SIG-M5 treated with dmso at 0.1 percent for 504 hours (cell line): Measurements from ENCODE around the gene SNCB.

Experiments used
- DNase-seq: peaks from one replicate; lab custom pipeline; 2025; ENCODE audit not compliant: unreplicated experiment; lab: John Stamatoyannopoulos, UW

The SNCB gene

GRCh38 chr5:176644878-176645670 lies 14.7 kb upstream of the SNCB start:
- DNase-seq: no peak

DNA sequence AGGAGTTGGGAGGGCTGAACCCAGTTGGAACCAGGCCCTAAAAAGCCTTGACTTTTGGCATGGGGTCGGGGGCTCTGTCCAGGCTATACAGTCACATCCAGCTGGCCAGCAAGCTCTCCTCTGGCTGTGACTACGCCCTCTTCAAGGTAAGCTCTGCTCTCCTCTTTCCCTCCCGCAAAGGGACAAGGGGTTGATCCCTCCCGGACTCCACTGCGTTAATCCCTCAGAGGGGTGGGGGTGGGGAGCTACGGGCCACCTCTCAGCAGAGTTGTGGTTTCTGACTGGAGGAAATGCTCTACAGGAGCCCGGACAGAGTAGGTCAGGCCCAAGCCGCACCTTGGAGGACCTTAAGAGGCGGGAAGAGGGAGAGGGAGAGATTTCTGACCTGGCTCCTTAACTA lies 14.0 kb upstream of the SNCB start:
- DNase-seq: no peak

DNA sequence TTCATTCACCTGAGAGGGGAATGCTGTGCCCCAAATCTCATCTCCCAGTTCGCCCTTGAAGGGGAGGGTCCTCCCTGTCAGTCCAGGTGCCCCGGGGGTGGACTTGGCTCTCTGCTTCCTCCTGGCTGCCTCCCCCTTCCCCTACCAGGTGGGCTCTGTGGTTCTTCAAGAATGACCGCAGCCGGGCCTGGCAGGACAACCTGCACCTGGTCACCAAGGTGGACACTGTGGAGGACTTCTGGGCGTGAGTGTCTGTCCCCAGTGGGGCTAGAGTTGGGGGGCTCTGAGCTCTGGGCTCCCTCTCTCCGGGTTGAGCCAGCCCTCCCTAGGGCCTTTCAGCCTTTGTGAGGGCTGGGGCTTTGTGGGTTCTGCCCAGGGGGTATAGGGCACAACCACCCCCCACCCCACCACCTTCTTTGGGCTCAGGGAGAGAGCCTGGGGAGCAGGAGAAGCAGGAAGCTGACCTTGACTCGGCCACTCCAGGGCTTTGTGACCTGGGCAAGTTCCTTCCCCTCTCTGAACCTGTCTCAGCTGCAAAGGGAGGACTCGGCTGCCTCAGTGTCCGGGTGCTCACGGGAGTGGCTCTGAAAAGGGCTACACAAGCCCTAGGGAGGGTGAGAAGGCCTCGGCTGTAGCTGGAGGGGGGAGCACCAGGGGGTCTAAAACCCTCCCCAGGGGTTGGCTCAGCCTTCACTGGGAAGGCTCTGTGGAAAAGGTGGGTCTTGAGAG lies 13.3 kb upstream of the SNCB start:
- no peak for DNase-seq

- no peak for DNase-seq
Measured at GRCh38 chr5:176642675-176643490, 12.5 kb upstream of the SNCB start.

- no peak for DNase-seq
Measured at GRCh38 chr5:176640616-176641015, 10.3 kb upstream of the SNCB start.

- no peak for DNase-seq
Measured at GRCh38 chr5:176639981-176640380, 9.6 kb upstream of the SNCB start.

DNA sequence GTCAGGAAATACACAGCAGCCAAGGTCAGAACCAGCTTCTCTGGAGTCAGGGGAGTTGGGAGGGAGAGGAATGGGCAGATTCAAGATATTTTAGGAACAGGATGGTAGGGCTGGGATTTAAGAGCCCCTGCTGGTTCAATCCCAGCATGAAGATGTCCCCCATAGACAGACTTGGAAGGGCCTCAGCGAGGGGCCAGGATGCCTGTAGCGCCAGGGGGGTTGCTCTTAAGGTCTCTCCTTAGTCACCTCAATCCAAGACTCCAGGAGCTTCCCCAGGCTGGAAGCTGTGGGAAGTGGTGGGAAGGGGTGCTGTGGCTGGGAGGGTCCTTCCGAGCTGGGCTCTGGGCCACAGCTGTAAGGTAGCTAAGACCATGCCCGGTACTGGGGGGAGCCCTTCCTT lies 8.9 kb upstream of the SNCB start:
- no peak for DNase-seq

DNA sequence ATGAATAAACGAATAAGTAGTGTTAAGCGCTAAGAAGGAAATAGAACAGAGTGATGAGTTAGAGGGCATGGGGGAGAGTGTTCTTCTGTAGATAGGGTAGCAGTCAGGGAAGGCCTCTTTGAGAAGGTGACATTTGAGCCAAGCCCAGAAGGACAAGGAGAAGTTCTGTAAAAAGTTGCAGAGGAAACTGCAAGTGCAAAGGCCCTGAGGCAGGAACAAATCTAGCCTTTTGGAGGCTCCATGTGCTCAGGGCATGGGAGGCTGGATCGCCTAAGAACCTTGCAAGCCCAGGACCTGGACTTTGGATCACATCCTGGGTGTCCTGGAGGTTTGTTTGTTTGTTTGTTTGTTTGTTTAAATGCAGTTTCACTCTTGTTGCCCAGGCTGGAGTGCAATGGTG lies 8.1 kb upstream of the SNCB start:
- DNase-seq: no peak

DNA sequence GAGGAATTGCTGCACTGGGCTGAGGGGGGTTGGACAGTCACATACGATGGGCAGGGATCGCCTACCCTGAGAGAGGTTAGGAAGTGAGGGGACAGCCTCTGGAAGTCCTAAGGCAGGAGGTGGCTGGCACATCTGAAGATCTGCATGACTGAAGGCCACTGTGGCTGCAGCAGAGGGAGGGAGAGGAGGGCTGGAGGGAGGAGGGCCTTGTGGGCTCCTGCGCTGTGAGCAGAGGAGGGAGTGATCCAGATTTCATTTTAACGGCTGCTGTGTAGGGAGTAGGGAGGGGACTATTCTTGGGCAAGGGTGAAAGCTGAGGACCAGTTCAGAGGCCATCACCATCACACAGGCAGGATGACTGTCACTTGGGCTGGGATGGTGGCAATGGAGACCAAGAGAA lies 7.2 kb upstream of the SNCB start:
- no peak for DNase-seq

DNA sequence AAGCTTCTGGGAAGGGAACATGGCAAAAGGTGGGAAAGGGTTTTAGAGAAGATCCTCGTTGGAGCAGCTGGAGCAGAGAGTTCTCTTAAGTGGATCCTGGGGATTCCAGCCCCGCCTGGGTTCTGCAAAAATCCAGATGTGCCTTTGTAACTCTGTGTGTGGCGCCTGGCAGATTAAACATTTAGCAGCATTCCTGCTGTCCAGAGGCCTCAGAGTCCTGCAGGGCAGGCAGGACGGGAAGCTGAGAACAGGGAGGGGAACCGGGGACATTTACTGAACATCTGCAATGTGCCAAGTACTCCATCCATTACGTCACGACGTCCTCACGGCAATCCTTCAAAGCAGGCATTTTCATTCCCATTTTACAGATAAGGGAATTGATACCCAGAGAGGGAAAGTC lies 6.1 kb upstream of the SNCB start:
- DNase-seq: no peak

GRCh38 chr5:176633598-176633997 lies 3.3 kb upstream of the SNCB start:
- DNase-seq: no peak

GRCh38 chr5:176632745-176633144 lies 2.4 kb upstream of the SNCB start:
- DNase-seq: no peak

DNA sequence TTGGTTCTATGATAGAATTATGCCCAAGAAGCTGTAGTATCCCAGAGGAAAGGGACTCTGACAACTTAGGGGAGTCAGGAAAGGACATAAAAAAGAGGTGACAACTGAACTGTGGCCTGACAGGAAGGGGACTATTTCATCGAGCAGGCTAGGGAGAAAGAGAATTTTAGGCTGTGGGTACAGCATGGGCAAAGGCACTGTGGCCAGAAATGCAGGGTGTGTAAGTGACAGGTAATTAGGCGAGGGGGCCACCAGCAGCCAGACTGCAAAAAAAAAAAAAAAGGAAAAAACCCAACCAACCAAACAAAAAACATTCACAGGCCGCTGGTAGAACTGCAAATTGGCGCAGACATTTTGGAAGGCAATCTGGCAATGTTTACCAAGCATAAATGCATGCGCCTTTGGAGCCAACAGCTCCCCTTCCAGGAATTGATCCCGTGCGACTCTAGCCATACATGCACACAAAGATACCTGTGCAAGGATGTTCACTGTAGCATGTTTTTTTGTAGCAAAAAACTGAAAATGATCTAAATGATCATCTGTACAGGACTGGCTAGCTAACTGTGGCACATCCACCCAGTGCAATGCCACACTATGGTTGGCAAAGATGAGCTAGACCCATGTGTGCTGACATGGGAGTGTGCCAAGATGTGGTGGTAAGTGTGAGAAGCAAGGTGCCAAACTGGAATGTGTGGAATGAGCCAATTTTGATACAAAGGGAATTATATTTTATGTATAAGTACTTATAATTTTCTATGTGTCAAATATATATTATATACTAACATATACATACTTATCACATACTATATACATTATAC lies 1.3 kb upstream of the SNCB start:
- DNase-seq: no peak

- DNase-seq: no peak
Measured at GRCh38 chr5:176630681-176631222, 418 bp upstream of the SNCB start.

DNA sequence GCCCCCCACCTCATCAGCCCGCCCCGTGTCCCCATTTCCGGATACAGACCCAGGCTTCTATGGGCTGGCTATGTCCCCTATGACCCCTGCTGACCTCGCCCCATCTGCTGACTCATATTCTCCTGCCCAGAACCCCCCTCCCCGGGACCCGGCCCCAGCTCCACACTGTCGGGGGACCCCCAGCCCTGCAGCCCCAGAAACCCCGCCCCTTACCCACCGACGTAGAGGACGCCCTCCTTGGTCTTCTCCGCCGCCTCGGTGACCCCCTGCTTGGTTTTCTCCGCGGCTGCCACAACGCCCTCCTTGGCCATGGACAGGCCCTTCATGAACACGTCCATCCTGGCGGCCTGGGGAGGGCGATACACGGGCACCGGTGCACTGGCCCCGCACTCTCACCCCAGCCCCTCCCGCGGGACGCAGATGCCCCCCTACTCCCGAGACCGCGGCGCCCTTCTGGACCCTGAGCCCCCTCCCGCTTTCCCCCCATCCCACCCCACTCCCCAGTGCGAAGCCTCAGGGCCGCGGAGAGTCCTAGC lies 949 bp downstream of the SNCB start:
- DNase-seq: no peak

DNA sequence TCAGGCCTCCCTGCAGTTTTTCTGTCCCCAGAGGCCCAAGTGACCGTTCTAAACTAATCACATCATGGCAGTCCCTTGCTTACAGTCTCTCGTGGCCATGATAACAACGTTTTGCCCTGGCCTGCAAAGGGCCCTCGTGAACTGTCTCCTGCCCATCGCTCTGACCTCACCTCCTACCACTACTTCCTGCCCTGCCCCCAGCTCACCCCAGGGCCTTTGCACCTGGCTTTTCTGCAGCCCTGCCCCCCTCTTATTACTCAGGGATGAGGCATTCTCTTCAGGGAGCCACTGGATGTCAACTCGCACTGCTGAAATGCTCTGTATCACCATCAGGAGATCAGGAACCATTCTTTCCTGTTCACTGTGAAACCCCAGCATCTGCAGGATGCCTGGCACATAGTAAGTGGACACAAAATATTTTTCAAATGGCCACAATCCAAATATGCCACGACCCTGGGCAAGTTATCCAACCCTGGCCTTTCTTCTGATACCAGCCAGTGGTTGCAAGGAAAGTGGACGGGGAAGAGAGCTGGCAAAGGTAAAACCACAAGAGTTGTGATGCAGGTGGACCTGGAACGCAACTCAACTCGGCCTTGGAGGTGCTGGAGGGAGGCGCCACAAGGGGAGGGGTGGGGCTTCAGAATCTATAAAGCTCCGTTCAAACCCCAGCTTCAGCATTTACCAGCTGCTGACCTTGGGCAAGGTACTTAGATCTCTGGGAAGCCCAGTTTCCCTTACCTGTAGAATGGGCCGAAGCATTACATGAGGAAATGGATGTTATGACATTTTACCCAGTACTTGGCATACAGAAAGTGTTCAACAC lies 1.7 kb downstream of the SNCB start:
- DNase-seq: no peak

DNA sequence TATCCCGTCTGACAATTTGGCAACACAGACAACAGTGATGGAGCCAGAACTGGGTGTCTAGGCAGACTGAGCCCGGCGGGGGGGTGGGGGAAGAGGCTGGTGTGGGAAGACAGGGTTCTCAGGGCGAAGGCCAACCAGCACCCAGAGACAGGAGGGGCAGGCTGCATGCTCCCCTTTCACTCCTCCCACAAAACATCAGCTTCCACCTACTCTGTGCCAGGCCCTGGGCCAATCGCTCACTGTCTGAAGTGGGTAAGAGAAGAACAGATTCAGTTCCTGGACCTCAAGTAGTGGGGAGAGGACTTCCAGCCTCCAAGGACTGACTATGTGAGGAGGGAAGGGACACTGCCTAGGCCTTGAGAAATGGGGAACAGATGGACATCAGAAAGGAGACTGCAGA lies 2.8 kb downstream of the SNCB start:
- no peak for DNase-seq

GRCh38 chr5:176626876-176627236 lies 3.5 kb downstream of the SNCB start:
- DNase-seq: no peak

GRCh38 chr5:176625966-176626875 lies 4.1 kb downstream of the SNCB start:
- DNase-seq: no peak
